HL-60 (cell line): ENCODE results near the gene MEGF10.

Experiments used
- DNase-seq, 2 experiments: peaks; one replicate each; pipeline ENCODE4 v3.0.0-alpha.2; 2010 to 2020; ENCODE audit warnings: low read depth in 1 of 2, low spot score in 1 of 2
- H3K27ac ChIP-seq: fragments of 250-450 bp; sonication (Bioruptor Pico); replicated peaks from 2 replicates; pipeline ENCODE4 v1.5.1; 2020; ENCODE audit warnings: mild to moderate bottlenecking, moderate library complexity
- H3K27me3 ChIP-seq: fragments of 250-450 bp; sonication (Bioruptor Pico); 2 replicates; pipeline ENCODE4 v1.5.1; 2021; ENCODE audit warnings: mild to moderate bottlenecking, moderate library complexity; ENCODE audit not compliant: insufficient read depth, poor library complexity, severe bottlenecking
- H3K4me3 ChIP-seq: replicated peaks from 2 replicates; pipeline ENCODE4 v1.5.1; 2011; ENCODE audit warnings: mild to moderate bottlenecking, control low read depth, low read length; ENCODE audit not compliant: insufficient read depth
- CTCF ChIP-seq: IDR thresholded peaks from one replicate; pipeline ENCODE4 v1.5.1; 2011; ENCODE audit warnings: low read length, control low read depth, inconsistent platforms; ENCODE audit not compliant: insufficient read depth
- GABPA ChIP-seq: IDR thresholded peaks from 2 replicates; pipeline ENCODE4 v1.6.1; 2012; ENCODE audit warnings: low read depth
- POLR2AphosphoS5 ChIP-seq: IDR thresholded peaks from 2 replicates; pipeline ENCODE4 v1.6.1; 2012; ENCODE audit warnings: low read depth
- REST ChIP-seq: IDR thresholded peaks from 2 replicates; pipeline ENCODE4 v1.6.1; 2012; ENCODE audit warnings: low read depth; ENCODE audit not compliant: insufficient replicate concordance
- SPI1 ChIP-seq: IDR thresholded peaks from 2 replicates; pipeline ENCODE4 v1.6.1; 2012; ENCODE audit warnings: low read depth, mild to moderate bottlenecking, borderline replicate concordance
- long read RNA-seq: library from polyadenylated mRNA; unstranded; transcript quantifications from one replicate; pipeline ENCODE4 v2.0.0, GENCODE V29; 2020

MEGF10 gene
- long read RNA-seq = 0 reads

GRCh38 chr5:127290019-127290945, at the start of gene MEGF10:
MEGF10 (plus strand) TSS chr5:127290796; CDS start chr5:127331309, 40,513 bp downstream.
- H3K27me3 ChIP-seq = peaks cover 2% of the 10 kb centered on the region
- DNase-seq = no peak
- TF ChIP-seq GABPA (no peak), CTCF (peak; percentile 13), SPI1 (no peak)
- no peak within 1 kb of the TSS for H3K27ac ChIP-seq
- H3K4me3 ChIP-seq = no peak within 1 kb of the TSS

GRCh38 chr5:127243011-127243410, 47.6 kb upstream of the MEGF10 start:
- Histone ChIP-seq H3K27me3 (no peaks in the 10 kb centered on the region), H3K27ac (no peak overlapping the region), H3K4me3 (no peak overlapping the region)
- TF ChIP-seq SPI1 = no peak
- no peak for TF ChIP-seq POLR2AphosphoS5
- no peak for TF ChIP-seq REST
- no peak for TF ChIP-seq CTCF
- no peak for TF ChIP-seq GABPA
- DNase-seq = no peak

- H3K27me3 ChIP-seq = no peaks in the 10 kb centered on the region
- no peak for TF ChIP-seq POLR2AphosphoS5
- no peak for TF ChIP-seq SPI1
- TF ChIP-seq CTCF = no peak
- no peak for TF ChIP-seq GABPA
- no peak for TF ChIP-seq REST
- DNase-seq = no peak
- no peak overlapping the region for H3K4me3 ChIP-seq
- no peak overlapping the region for H3K27ac ChIP-seq
These were observed 35.8 kb upstream of the MEGF10 start for GRCh38 chr5:127254729-127255284.
